Mammary epithelial cell (primary cell): ENCODE measurements around the gene POU2F3.

Experiments
- EZH2 ChIP-seq: IDR thresholded peaks from 2 replicates; pipeline ENCODE4 v1.6.1; 2012; ENCODE audit warnings: low read length, inconsistent platforms, borderline replicate concordance
- TF ChIP-seq, protein P1 (sequence below), 2 donors: IDR thresholded peaks in 1 of 2; conservative IDR thresholded peaks in 1 of 2; 2 replicates each; pipeline ENCODE4 v1.5.1; 2011 to 2012; ENCODE audit warnings: inconsistent platforms in 2 of 2, low read length in 2 of 2, mild to moderate bottlenecking in 2 of 2, control low read depth in 1 of 2, low read depth in 1 of 2; ENCODE audit not compliant: insufficient read depth in 1 of 2; ENCODE audit errors: extremely low read depth in 1 of 2

DNA sequence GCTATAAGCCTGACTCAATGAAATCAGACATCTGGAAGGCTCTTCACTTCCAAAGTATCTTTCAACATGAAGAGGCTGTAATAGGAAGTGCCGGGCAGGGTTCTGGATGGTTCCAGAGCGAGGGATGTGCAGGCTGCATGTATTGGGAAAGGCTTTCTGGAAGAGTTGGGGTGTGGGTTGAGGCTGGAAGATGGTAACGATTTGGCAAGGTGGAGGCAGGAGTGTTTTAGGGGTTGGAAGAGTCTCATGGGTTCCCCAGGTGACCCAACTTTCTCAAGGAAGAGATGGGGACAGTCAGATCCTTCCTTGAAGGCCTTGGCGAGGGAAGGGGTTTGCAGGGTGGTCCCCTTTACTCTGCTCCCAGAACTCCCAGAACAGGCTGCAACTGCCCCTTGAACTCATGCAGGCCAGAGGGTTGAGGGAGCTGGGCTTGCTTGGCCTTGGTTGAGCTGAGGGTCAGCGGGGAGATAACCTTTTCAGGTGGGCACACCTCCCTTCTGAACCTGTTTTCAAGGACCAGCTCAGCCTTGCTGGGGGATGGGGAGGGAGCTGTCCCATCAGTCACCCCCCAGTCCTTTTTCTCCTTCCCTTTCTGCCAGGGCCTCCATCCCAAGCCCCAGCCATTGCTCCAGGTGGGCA lies 9.4 kb upstream of the POU2F3 start:
- TF ChIP-seq, protein P1, sequence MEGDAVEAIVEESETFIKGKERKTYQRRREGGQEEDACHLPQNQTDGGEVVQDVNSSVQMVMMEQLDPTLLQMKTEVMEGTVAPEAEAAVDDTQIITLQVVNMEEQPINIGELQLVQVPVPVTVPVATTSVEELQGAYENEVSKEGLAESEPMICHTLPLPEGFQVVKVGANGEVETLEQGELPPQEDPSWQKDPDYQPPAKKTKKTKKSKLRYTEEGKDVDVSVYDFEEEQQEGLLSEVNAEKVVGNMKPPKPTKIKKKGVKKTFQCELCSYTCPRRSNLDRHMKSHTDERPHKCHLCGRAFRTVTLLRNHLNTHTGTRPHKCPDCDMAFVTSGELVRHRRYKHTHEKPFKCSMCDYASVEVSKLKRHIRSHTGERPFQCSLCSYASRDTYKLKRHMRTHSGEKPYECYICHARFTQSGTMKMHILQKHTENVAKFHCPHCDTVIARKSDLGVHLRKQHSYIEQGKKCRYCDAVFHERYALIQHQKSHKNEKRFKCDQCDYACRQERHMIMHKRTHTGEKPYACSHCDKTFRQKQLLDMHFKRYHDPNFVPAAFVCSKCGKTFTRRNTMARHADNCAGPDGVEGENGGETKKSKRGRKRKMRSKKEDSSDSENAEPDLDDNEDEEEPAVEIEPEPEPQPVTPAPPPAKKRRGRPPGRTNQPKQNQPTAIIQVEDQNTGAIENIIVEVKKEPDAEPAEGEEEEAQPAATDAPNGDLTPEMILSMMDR (conservative IDR thresholded peaks at IDR 0.05 in 1 of 2, IDR thresholded peaks at IDR 0.05 in 1 of 2; ENCODE audit: extremely low read depth in 1 of 2, insufficient read depth in 1 of 2, low read depth in 1 of 2, low read length in 2 of 2): no peak
- TF ChIP-seq EZH2: no peak
